Stimulated activated CD8-positive, alpha-beta memory T cell treated with anti-CD3 and anti-CD28 coated beads, Interleukin-12 subunit alpha, Interleukin-12 subunit beta, amount 100 ng/mL, for 1 hour (primary cell): ENCODE measurements around the gene SETD1A.
"Not testable (repeated sequence)": the region's sequence is repeated elsewhere in the genome, so short reads cannot be mapped to it uniquely, and the experiment has no call there.

Source experiments
- DNase-seq: peaks from one replicate; pipeline ENCODE4 v3.0.0-alpha.2; 2020; ENCODE audit warnings: low read depth

Gene SETD1A

DNA sequence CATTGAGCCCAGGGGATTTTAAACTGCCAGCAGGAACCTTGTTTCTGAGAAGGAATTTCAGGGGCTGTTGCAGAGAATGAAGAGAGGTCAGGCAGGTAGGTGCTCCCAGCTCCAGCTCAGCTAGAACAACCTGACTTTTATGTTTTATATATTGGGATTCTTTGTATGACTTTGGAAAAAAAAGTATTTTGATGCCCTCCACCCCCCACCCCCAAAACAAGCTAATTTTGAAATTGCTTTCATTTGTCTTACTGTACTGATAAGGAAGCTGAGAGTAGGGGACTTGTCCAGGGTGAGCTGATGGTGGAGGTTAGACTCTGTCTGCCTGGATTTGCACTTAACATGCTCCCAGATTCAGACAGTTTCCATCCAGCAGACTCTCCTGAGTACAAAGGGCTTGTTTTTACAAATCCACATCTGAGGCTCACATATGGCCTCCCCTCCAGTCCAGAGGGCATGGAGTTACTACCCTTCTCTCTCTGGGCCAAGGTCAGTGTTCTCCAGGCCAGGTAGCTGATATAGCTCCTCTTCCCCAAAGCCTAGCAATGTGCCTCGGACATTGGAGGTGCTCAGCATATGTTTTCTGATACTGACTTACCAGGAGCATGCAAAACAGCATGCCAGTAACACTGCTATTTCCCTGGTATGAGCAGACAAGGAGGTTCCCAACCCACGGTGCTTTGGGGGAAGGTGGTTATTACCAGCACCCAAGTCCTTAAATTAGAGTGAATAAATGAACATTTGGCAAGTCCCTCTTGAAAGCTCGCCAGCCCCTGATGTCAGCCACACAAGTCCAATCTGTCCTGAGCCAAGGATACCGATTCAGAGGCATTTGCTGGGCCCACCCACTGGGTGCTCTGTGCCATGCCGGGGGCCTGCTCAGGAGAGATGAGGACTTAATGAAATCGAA, 41.6 kb downstream of the SETD1A start:
- no peak for DNase-seq

- no peak for DNase-seq
These were observed 43.3 kb downstream of the SETD1A start for GRCh38 chr16:31000671-31001382.

DNA sequence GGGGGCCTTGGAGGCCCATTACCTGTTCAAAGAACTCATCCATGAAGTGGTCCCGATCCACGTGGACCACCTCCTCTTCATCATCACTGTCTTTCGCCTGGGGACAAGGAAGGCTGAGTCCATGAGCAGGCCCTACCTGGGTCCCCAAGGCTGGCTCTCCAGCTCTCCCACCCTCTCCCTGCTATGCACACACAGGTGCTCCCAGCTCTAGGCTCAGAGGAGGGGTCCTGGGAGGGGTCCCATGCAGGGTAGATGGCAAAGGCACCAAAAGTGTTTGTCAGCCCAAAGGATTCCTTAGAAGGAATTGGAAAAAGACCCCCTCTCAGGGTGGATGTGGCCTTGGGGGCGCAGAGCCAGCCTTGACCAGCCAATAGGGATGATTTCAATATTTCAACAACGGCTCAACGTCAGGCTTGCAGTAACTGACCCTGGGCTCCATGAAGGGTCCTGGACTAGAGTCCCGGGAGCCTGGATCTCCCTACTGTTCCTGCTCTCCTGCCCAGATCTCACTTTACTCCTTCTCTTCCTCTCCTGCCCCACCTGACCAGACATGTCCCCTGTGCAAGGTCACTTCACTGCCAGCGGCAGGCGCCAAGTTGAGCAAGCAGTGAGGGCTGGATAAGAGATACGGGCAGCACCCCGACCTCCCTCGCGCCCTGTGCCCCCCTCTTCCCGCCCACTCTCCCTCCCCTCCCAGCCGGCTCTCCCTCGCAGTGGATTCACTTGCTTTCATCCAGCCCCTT, 44.1 kb downstream of the SETD1A start:
- no peak for DNase-seq

DNA sequence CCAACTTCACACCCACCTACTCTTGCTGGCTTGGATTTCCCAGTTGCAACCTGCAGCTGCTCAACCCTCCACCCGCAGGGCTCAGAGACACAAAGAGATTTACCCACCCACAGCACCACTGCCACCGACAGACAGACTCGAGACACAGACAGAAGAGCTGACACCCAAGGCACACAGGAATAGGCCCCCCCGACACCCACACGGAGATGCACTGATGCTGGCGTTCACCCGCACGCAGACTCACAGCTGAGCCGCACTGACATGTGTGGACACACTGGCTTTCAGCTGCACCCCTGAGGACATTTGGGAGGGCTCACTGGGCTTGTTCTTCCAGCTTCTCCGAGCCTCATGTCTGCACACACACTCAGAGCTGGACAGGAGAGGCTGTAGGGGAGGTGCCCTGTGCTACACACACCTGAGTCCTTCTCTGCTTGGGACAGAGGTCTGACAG, 44.7 kb downstream of the SETD1A start:
- DNase-seq, result no peak

DNA sequence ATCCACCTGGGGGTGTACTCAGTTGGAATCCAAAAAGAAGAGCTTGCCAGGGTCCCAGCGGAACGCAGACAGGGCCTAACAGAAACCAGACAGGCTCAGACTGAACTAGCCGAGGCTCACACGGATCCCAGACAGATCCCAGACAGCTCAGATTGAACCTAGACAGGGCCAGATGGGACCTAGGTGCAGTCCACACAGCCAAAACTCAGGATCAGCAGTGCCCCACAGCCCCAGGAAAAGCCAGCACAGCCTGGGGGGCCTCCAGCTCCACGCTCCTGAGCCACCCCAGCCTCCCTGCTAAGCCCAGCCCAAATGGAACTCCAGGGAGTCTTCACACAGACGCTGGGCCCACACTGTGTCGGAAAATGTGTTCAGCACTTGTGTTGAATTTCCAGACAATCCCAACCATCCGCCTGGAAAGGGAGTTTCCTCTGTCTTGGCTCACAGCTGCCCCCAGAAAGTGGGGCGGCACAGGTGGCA, 45.3 kb downstream of the SETD1A start:
- DNase-seq, result no peak

- no peak for DNase-seq
These were observed 46.2 kb downstream of the SETD1A start for GRCh38 chr16:31003744-31004143.

GRCh38 chr16:31004658-31005057, 47.1 kb downstream of the SETD1A start:
- DNase-seq, result no peak

GRCh38 chr16:31005350-31006085, 48.0 kb downstream of the SETD1A start:
- DNase-seq, result no peak

DNA sequence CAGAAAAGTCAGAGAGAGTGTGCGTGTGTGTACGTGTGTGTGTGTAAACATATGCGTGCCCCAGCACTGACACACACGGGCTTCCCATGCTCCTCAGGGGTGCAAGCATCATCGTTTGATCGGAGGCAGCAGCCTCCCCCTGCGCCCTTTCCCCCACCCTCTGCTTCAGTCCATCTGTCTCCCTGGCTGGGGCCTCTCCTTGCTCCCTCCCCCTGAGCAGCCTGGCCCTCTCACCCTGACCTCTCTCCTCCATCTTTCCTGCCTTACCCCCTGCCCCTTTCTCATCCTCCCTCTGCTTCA, 48.5 kb downstream of the SETD1A start:
- DNase-seq, result no peak

GRCh38 chr16:31006589-31006988, 49.0 kb downstream of the SETD1A start:
- no peak for DNase-seq

DNA sequence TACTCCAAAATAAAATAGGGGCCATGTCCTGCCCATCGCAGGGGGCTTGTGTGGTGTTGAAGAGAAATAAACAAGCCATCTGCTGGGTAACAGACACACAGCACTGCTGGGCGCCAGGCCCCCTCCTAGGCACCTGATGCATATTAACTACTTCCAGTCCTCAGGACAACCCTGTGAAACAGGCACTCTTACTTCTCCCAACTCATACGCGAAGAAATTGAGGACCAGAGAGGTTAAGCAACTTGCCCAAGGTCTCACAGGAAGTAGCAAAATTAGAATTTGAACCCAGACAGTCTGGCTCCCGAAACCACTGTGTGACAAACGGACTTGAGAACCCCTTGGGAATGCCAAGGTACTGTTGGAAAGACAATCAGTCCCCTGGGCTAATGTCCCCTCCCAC, 50.1 kb downstream of the SETD1A start:
- no peak for DNase-seq

DNA sequence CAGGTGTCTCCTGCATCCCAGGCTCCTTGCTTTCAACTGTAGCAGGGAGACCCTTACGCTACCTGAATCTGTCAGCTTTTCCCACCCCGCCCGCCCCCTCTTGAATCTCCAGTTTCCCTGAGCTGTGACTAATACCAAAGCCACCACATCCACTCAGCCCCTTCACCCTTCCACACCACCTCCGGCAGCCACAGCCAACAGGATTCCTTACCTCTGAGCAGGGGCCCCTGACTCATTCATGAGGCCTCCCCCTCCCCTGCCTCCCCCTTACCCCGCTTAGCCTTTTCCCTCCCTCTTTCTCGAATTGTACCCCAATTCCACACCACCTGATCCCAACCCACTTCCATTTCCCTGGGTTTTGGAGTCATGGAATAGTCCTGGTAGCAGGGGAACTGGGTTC, 50.6 kb downstream of the SETD1A start:
- no peak for DNase-seq

DNA sequence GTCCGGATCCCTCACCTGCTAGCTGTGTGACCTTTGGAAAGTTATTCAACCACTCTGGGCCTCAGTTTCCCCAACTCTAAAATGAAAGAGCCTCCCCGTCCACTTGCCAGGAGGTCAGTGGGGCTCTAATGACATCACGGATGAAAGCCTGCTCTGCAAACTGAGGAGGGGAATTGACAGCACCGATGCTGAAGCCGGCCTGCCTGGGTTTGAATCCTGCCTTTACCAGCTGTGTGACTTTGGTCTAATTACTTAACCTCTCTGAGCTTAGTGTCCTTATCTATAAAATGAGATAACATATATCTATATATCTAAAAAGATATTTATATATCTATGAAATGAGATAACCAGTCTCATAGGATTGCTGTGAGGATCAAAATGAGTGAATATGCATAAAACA, 51.0 kb downstream of the SETD1A start:
- DNase-seq, result no peak

DNA sequence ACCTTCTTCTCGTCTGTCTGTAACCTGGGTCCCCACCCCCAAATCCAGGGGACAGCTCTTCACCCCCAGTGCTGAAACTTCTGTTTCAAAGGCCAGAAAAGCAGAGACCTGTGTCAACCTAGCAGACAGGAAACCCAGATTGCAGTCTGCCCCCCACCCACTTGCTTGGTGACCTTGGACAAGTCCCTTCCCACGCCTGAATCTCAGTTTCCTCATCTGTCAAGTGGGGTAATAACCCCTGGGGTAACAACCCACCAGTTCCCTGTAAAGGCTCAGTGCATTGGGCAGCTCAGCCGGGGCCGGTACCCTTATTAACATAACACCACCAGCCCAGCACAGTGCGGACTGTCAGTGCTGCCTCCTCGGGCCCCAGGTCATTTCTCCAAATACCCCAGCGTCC, 51.6 kb downstream of the SETD1A start:
- DNase-seq, result no peak

DNA sequence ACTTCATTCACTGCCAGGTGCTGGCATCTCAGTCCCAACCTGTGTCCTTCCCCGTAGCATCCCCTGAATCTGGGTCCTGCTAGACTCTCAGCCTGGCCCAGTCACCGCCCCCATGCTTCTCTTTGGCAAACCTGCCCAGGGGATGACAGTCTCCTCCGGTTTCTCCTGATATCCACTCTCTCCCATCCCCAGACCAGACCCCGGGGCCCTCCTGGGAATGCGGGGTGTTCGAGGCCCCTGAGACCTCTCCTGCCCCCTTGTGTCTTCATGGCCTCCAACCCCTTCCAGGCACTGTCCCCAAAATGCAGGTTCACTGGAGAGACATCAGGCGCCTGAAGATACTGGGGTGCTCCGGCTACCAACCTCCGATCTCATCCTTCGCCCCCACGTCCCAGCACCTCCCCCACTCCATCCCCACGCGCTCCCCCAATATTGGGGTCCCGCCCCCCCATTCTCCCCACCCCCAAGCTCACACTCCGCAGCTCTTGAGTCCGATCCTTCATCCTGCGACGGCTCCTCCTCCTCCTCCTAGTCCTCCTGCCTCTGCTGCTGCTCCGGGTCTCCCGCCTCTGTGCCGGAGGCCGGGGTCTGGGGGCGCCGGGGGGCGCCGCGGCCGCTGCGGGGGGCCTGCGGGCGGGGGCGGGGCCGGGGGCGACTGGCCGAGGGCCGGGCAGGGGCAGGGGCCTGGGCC, 52.5 kb downstream of the SETD1A start:
- no peak for DNase-seq

- peak; percentile 23 for DNase-seq
These were observed 53.2 kb downstream of the SETD1A start, which contains the start of gene STX1B for GRCh38 chr16:31010585-31011325. STX1B (minus strand) TSS chr16:31010638; CDS start chr16:31010396, 242 bp downstream.

DNA sequence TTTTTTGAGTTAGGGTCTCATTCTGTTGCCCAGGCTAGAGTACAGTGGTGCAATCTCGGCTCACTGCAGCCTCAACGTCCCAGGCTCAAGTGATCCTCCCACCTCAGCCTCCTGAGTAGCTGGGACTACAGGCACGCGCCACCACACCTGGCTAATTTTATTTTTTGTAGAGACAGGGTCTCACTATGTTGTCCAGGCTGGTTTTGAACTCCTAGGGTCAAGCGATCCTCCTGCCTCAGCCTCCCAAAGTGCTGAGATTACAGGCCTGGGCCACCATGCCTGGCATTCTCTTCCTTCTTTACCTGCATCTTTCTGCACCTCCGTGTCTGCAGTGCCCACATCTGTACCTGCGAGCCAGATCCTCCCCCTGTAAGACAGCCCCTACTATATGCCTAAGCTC, 54.3 kb downstream of the SETD1A start:
- DNase-seq, result not testable (repeated sequence)

GRCh38 chr16:31013292-31013691, 55.7 kb downstream of the SETD1A start:
- DNase-seq, result not testable (repeated sequence)

DNA sequence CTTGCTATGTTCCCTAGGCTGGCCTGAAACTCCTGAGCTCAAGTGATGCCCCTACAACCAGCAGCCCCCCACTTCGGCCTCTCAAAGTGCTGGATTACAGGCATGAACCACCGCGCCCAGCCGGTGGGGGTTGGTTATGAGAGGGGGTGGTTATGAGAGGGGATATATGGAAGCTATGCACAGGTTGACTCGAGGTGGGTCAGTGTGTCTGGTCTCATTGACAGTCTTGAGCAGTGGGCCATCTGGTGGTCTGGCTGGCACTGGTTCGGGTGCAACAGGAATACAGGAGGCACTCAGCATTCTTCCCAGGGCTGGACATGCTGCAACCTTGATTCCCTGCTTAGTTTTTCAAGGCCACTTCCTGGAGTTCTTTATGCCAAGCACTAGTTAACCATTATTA, 58.5 kb downstream of the SETD1A start:
- no peak for DNase-seq

DNA sequence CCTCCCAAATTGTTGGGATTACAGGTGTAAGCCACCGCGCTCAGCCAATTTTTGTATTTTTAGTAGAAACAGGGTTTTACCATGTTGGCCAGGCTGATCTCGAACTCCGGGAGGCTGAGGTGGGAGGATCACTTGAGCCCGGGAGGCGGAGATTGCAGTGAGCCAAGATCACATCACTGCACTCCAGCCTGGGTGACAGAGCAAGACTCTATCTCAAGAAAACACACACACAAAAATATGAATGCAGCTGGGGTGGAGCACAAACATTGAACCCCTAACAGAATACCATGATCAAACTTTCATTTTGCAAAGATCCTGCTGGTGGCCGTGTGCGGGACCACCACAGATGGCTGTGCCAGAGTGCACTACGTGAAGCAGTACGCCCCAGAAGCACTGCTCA, 60.2 kb downstream of the SETD1A start:
- DNase-seq, result not testable (repeated sequence)
